Right lobe of liver (tissue), 6 donors: ENCODE results near the gene BAHCC1. TPM values are rescaled to one million over a fixed set of nuclear protein-coding genes. Genes with fewer than 3 reads are reported as not detected.

Experiments
- ATAC-seq, 4 donors: fragments of 200-7000 bp; cut with Tn5 transposase; one replicate each; pipeline ENCODE4 v1.9.1; 2020; ENCODE audit warnings: mild to moderate bottlenecking in 4 of 4, moderate library complexity in 4 of 4
- DNase-seq, 3 donors: peaks; one replicate each; pipeline ENCODE4 v3.0.0-alpha.2; 2020
- H3K27ac ChIP-seq, 3 donors: fragments of 200-600 bp; one replicate each; pipeline ENCODE4 v1.8.0; 2022
- H3K27me3 ChIP-seq, 2 donors: fragments of 200-600 bp; one replicate each; pipeline ENCODE4 v1.8.0; 2022
- H3K36me3 ChIP-seq, 4 donors: fragments of 200-600 bp; sonication (generic) in 1 of 4; one replicate each; pipeline versions ENCODE4 v1.5.1 to v1.8.0; 2017 to 2022; ENCODE audit warnings: control low read depth in 1 of 4
- H3K4me1 ChIP-seq, 4 donors: fragments of 200-600 bp; sonication (generic) in 1 of 4; one replicate each; pipeline versions ENCODE4 v1.5.1 to v1.8.0; 2017 to 2022; ENCODE audit warnings: control low read depth in 1 of 4
- H3K4me3 ChIP-seq, 3 donors: fragments of 200-600 bp; one replicate each; pipeline ENCODE4 v1.8.0; 2022
- H3K9me3 ChIP-seq, 4 donors: fragments of 200-600 bp; sonication (generic) in 1 of 4; one replicate each; pipeline versions ENCODE4 v1.5.1 to v1.8.0; 2017 to 2022; ENCODE audit warnings: control low read depth in 1 of 4
- CTCF ChIP-seq, 4 donors: fragments of 200-600 bp in 3 of 4; fragments of 450-650 bp in 1 of 4; IDR thresholded peaks; one replicate each; pipeline versions ENCODE4 v1.5.1 to v1.8.0; 2016 to 2022; ENCODE audit warnings: antibody characterized with exemption in 4 of 4, mild to moderate bottlenecking in 2 of 4
- POLR2A ChIP-seq: fragments of 450-650 bp; IDR thresholded peaks from one replicate; pipeline ENCODE4 v1.6.1; 2017; ENCODE audit warnings: antibody characterized with exemption, mild to moderate bottlenecking
- WGBS: methylation state at CpG from one replicate; pipeline ENCODE4 v1.1.6; 2018; ENCODE audit warnings: low coverage, low lambda C conversion rate; ENCODE audit not compliant: insufficient coverage; ENCODE audit errors: missing lambda C conversion rate; 5-methylcytosine and 5-hydroxymethylcytosine counted together
- intact Hi-C, 2 donors: fragments of 100-400 bp; cut with DNase I; formaldehyde crosslinking; loops; one replicate each; pipeline versions ENCODE4 v1.11.2 to v1.14.1; 2022
- total RNA-seq, 6 experiments: library from RNA; depleted of rRNA in 2 of 6; stranded (reverse); fragments of >200 nt in 2 of 6; fragmentation: NEBNext Ultra II Directional in 3 of 6; extraction: Animal tissue kit (Norgen Biotek cat#: 25700) in 3 of 6; gene quantifications; one replicate each; pipeline versions ENCODE4 v1.1.0 to v1.2.4, GENCODE V29; 2016 to 2023
- donor health status: DM: no; HTN: yes; CAD: no.
- donor health status: DM: no; HTN: no; CAD: no.
- donor health status: DM: no; HTN: no; CAD: no.
- donor health status: DM: no; HTN: yes; CAD: no.
- donor health status: DM: no; HTN: yes; CAD: no.

The BAHCC1 gene
- total RNA-seq, 6 experiments from 2014 or later: 2.5 to 6.4 (median 4.9) TPM

- Histone ChIP-seq H3K27me3 (no peaks in the 10 kb centered on the region), H3K27ac (peak overlapping the region in 1 of 3 donors; percentile 99), H3K4me3 (peak overlapping the region in 1 of 3 donors; percentile 91), H3K36me3 (peaks cover 12 to 21% (median 20%) of the 10 kb centered on the region in 4 donors), H3K4me1 (peaks cover 0 to 33% (median 4%) of the 10 kb centered on the region in 4 donors), H3K9me3 (no peaks in the 10 kb centered on the region)
- intact Hi-C loops: no loop called here
- ATAC-seq: peak in 3 of 4 donors; percentile 9 to 33 (median 24)
- DNase-seq: peak in 1 of 3 donors; percentile 35
- WGBS: 17% methylated on average over 8 of the region's 10 CpGs
- TF ChIP-seq CTCF (IDR thresholded peaks at IDR 0.05): no peak
- TF ChIP-seq POLR2A: peak; percentile 59
These were observed 113.5 kb downstream of the BAHCC1 start for GRCh38 chr17:81508639-81509206.

DNA sequence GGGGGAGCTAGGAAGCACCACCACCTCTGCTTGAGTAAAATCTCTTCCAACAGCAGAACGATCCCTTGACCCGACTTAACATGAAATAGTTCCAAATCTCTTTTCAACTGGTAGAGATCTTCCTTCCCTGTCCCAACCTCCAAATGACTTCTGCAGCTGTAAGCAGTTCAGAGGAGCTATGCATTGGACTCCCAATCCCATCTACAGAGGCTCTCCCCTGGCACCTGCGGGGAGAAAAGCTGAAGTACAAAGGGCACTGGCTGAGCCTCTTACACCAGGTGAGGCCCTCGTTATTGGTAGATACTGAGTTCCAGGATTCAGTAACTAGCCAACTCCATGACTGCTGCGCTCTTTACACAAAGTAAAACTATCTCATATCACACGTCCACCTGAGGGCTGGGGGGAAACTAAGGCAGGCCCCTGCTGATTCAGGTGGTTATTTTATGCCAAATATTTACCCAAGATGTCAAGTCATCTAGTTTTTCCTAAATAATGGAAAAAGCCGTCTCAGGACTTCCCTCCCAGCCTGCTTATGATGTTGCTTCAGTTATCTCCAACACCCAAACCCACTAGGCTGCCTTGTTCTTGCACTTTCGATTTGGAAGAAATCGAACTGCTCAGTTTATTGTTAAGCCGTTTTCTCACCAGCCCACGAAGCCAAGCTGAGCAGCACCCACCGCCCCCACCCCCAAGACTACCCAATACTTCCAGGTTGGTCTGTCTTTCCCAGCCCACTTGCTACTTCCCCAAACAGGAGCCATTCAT is 114.1 kb downstream of the BAHCC1 start:
- DNase-seq (peak in 1 of 3 donors; percentile 20), ATAC-seq (peak; percentile 4 to 22 (median 6))
- H3K9me3 ChIP-seq: no peaks in the 10 kb centered on the region
- WGBS: 17% methylated on average over 11 of the region's 12 CpGs
- peaks cover 0 to 40% (median 4%) of the 10 kb centered on the region in 4 donors for H3K4me1 ChIP-seq
- peak overlapping the region in 2 of 3 donors; percentile 5 to 99 for H3K27ac ChIP-seq
- peak overlapping the region; percentile 91 to 95 (median 93) for H3K4me3 ChIP-seq
- H3K36me3 ChIP-seq: peaks cover 12 to 21% (median 20%) of the 10 kb centered on the region in 4 donors
- no peaks in the 10 kb centered on the region for H3K27me3 ChIP-seq
- intact Hi-C loops: no loop called here
- TF ChIP-seq POLR2A (no peak), CTCF (IDR thresholded peaks at IDR 0.05) (no peak)

DNA sequence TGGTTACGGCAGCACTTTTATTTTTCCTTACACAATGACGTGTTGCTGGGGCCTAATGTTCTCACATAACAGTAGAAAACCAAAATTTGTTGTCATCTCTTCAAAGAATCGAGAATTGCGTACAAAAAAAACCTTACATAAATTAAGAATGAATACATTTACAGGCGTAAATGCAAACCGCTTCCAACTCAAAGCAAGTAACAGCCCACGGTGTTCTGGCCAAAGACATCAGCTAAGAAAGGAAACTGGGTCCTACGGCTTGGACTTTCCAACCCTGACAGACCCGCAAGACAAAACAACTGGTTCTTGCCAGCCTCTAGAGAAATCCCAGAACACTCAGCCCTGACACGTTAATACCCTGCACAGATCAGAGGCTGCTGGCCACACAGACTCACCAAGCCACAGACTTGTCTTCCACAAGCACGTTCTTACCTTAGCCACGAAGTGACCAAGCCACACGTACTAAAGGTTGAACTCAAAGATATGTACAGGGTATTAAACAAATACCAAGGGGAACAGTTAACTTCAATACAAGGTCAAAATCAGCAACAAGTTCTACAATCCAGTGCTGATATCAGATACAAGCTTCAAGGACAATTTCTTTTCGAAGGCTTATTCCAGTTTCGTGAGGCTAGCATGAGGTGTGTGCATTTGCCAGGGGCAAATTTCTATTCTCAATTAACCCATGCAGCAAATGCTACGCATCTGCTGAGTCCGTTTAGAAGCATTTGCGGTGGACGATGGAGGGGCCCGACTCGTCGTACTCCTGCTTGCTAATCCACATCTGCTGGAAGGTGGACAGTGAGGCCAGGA is 114.9 kb downstream of the BAHCC1 start:
- TF ChIP-seq CTCF (IDR thresholded peaks at IDR 0.05) (no peak), POLR2A (no peak)
- WGBS: 12% methylated on average over 21 of the region's 22 CpGs
- ATAC-seq (no peak), DNase-seq (peak in 1 of 3 donors; percentile 5)
- H3K4me1 ChIP-seq: peaks cover 0 to 41% (median 4%) of the 10 kb centered on the region in 4 donors
- H3K27me3 ChIP-seq: no peaks in the 10 kb centered on the region
- H3K27ac ChIP-seq: peak overlapping the region in 2 of 3 donors; percentile 18 to 99
- peak overlapping the region; percentile 91 to 95 (median 93) for H3K4me3 ChIP-seq
- H3K36me3 ChIP-seq: peaks cover 12 to 21% (median 20%) of the 10 kb centered on the region in 4 donors
- intact Hi-C loops: no loop called here
- H3K9me3 ChIP-seq: no peaks in the 10 kb centered on the region

GRCh38 chr17:81510785-81511553 is 115.7 kb downstream of the BAHCC1 start:
- Histone ChIP-seq H3K4me1 (peaks cover 0 to 41% (median 4%) of the 10 kb centered on the region in 4 donors), H3K4me3 (peak overlapping the region; percentile 91 to 95 (median 93)), H3K27me3 (no peaks in the 10 kb centered on the region), H3K27ac (peak overlapping the region; percentile 88 to 99 (median 92)), H3K36me3 (peaks cover 12 to 21% (median 20%) of the 10 kb centered on the region in 4 donors), H3K9me3 (no peaks in the 10 kb centered on the region)
- ATAC-seq: no peak
- peak in 2 of 3 donors; percentile 47 to 65 for DNase-seq
- 1% methylated on average over 18 of the region's 48 CpGs for WGBS
- intact Hi-C loops: no loop called here
- no peak for TF ChIP-seq POLR2A
